ENCODE results near the gene WDR76.

The WDR76 gene

DNA sequence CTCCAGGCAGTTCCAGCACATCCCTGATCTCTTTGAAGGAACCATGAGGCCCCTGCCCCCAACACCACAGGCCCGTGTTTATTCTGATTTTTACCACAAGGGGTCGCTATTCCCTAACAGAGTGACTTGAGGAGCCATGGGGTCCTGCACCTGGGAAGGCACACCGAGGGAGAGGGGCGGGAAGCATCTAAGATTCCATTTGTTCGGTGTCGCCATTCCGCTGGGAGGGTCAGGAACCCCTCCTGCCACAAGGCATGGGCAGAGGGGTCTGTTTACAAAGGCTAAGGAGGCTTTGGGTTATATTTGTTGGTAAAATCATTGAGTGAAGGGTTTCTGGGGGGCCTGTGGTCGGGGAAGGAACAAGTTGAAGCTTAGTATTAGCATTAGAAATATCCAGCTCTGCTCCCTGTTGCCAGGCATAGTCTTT lies 77.1 kb downstream of the WDR76 start:
- Mint-ChIP-seq H3K27me3 (no peaks in the 10 kb centered on the region), H3K4me1 (peaks cover 3% of the 10 kb centered on the region), H3K4me3 (no peak overlapping the region), H3K27ac (no peak overlapping the region), H3K9me3 (no peaks in the 10 kb centered on the region), H3K36me3 (ENCODE audit: low read depth) (no peaks in the 10 kb centered on the region)
- ATAC-seq (peak; percentile 70), DNase-seq (peak; percentile 65)

DNA sequence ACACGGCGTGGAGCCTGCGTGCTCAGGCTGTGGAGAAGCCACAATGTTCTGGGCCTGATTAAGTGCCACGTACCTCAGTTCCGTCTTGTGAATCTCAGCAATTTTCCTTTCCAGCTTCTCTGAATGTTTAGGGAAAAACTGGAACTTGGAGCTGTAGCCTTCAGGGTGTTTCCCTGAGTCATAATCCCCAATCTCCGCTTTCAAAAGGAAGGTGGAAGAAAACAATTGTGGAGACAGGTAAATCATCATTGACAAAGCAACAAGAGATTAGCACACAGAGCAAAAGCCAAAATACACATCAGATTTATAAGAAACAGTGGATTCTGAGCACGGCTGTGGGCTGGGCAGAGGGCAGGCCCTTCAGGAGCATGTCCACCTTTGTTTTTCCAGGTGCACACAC lies 79.0 kb downstream of the WDR76 start:
- Mint-ChIP-seq H3K27me3 (no peaks in the 10 kb centered on the region), H3K36me3 (ENCODE audit: low read depth) (no peaks in the 10 kb centered on the region)

DNA sequence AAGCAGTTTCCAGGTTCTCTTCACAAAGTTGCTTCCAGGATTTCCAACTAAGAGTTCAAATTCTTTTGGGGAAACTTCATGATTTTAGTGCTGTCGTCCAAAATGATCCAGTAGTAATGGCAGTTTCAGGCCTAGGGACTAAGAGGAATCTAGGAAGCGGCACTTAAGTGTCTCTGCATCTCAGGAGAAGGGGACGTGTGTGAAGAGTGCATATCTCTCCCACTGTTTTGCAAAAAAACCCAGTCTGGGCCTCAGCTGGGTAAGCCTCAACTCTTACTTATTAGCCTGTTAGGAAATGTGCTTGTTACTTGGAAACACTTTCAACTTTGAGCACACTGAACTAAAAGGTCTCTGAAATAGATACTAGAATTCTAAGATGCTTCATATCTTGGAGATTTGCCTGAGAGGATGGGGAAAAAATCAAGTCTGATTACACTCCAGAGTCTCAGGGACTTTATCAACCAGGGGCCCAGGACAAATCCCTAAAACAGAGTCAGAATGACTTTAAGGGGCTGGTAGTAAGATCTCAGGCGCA lies 81.8 kb downstream of the WDR76 start:
- Mint-ChIP-seq H3K4me3 (no peak overlapping the region), H3K36me3 (ENCODE audit: low read depth) (no peaks in the 10 kb centered on the region), H3K4me1 (peaks cover 11% of the 10 kb centered on the region), H3K9me3 (no peaks in the 10 kb centered on the region), H3K27me3 (no peaks in the 10 kb centered on the region), H3K27ac (no peak overlapping the region)
- no peak for DNase-seq
- no peak for ATAC-seq

More for the DNA sequence above, 79.0 kb downstream of the WDR76 start:
- Mint-ChIP-seq H3K27ac (no peak overlapping the region), H3K4me1 (peaks cover 3% of the 10 kb centered on the region), H3K4me3 (no peak overlapping the region), H3K9me3 (no peaks in the 10 kb centered on the region)
- no peak for DNase-seq
- ATAC-seq: no peak

DNA sequence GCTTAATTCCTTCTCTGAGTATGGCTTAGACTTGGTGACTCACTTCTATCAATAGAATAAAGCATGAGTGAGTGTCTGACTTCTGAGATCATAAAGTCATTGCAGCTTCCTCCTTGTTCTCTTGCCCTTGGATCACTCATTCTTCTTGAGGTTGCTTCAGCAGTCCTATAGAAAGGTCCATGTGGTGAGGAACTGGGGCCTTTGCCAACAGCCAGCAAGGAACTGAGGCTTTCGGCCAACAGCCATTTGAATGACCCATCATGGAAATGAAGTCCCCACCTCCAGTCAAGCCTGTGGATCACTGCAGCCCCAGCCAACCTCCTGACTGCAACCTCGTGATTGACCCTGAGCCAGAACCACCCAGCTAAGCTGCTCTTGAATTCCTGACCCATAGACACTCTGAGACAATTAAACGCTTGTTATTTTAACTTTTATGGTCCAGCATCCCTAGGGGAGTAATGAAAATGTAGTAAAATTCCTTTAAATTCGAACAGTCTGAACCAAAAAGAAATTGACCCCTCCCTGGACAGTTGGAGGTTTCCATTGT lies 84.5 kb downstream of the WDR76 start:
- Mint-ChIP-seq H3K9me3 (no peaks in the 10 kb centered on the region), H3K36me3 (ENCODE audit: low read depth) (no peaks in the 10 kb centered on the region), H3K4me3 (no peak overlapping the region), H3K27me3 (no peaks in the 10 kb centered on the region), H3K27ac (peak overlapping the region; percentile 13), H3K4me1 (peaks cover 9% of the 10 kb centered on the region)
- ATAC-seq: no peak
- DNase-seq: no peak

DNA sequence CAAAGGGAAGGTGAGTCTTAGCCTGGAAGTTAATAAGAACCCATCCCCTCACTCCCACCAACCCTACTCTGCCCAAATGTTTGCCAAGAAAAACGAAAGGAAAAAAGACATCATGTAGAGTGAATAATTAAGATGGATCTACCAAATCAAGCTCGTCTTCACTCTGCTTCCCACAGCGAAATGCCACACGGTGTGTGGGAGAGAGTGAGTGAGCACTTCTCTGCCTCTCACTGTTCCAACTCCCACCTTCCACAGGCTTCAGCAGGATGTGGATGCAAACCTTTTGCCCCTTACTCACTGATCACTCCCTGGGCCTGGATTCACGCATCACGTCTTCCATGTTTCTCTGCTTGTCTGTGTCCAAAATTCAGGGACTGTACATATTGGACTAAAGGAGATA lies 85.4 kb downstream of the WDR76 start:
- no peak overlapping the region for H3K4me3 Mint-ChIP-seq

DNA sequence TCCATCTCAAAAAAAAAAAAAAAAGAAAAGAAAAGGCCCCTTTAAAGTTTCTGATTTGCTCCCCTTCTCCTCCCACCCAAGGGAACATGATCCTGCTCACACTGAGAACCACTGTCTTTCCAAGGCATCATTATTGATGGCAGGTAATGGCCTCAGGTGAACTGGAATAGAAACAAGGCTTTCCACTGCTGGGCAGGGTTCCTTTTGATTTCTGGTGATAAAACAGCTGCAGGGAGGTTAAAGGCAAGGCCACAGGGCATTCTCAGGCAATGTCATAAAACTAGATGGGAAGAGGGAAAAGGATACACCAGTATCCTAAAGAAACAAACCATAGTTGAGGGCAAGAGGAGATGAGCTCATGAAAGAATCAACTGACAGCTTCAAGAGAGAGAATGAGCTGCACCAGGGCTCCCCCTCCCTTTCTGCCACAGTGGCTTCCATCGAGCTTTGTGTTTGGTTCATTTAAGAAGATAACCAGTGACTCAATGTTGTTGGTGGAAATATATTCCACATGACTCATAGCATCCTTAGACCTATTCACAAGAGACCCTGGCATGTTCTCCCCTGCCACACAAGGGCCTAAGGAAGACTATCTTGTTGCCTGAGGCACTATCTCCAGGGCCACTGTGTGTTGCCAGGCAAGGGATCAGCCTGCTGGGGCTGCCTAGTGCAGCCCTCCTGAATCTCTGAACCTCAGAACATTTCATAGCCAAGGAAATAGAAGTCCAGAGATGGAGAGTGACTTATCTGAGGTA lies 86.4 kb downstream of the WDR76 start:
- Mint-ChIP-seq H3K27ac (no peak overlapping the region), H3K4me1 (peaks cover 9% of the 10 kb centered on the region), H3K27me3 (no peaks in the 10 kb centered on the region), H3K4me3 (no peak overlapping the region), H3K9me3 (no peaks in the 10 kb centered on the region), H3K36me3 (ENCODE audit: low read depth) (no peaks in the 10 kb centered on the region)
- peak; percentile 87 for ATAC-seq
- no peak for DNase-seq

More for the DNA sequence above, 85.4 kb downstream of the WDR76 start:
- no peak for DNase-seq
- H3K27me3 Mint-ChIP-seq: no peaks in the 10 kb centered on the region
- H3K36me3 Mint-ChIP-seq (ENCODE audit: low read depth): no peaks in the 10 kb centered on the region
- no peak overlapping the region for H3K27ac Mint-ChIP-seq
- H3K9me3 Mint-ChIP-seq: no peaks in the 10 kb centered on the region
- no peak for ATAC-seq
- peaks cover 9% of the 10 kb centered on the region for H3K4me1 Mint-ChIP-seq

DNA sequence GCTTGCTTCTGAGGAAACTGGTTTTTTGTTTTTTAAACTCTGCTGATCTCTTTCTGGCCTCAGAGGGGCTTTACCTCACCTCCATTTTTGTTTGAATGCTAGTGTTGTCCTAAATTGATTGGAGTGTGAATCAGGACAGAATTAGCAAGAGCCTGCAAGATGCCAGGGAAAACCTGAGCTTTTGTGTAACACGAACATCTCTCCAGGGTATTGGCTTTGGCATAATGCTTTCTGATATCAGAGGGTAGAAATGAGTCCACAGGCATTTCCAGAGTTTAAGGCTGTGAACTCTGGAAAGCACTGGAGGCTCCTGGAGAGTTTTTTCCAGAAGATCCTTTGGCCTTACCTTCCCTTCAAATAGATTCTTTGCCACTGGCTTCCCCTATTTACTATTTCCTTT lies 87.1 kb downstream of the WDR76 start:
- Mint-ChIP-seq H3K36me3 (ENCODE audit: low read depth) (no peaks in the 10 kb centered on the region), H3K27me3 (peaks cover 3% of the 10 kb centered on the region), H3K4me1 (peaks cover 9% of the 10 kb centered on the region), H3K4me3 (no peak overlapping the region), H3K27ac (no peak overlapping the region), H3K9me3 (no peaks in the 10 kb centered on the region)
- no peak for DNase-seq
- no peak for ATAC-seq

DNA sequence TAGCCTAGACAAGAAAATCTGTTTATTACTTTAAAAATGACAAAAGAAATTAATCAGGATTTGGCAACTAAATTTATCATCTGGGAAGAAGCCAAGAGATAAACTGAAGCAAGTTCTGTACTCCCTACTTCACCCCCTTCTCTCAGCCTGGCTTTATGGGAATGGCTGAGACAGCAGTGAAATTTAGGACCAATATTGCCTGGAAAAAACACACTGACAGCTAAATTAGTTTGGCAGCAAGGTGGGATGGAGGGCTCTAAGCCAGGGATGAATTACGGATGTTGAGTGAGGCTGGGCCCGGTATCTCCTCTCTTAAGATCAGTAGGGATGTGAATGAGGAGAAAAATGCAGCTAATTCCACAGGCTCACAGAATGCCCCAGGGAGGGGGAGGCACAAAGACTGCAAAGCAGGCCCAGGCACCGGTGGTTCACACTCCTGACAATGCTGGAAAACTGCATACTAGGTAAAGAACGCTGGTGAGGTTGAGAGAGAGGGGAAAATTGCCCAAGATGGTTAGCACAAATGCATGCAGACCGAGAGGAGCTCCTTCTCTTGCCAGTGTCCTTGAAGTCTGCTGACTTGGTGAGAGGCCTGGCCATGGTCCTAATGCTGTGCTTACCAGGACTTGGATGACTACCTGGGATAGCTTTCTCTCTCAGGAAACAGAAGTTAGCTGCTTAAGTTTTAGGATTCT lies 89.0 kb downstream of the WDR76 start:
- peaks cover 5% of the 10 kb centered on the region for H3K27me3 Mint-ChIP-seq
- H3K27ac Mint-ChIP-seq: no peak overlapping the region
- H3K4me3 Mint-ChIP-seq: no peak overlapping the region
- ATAC-seq (no peak), DNase-seq (no peak)
- H3K4me1 Mint-ChIP-seq: peaks cover 9% of the 10 kb centered on the region
- no peaks in the 10 kb centered on the region for H3K9me3 Mint-ChIP-seq
- H3K36me3 Mint-ChIP-seq (ENCODE audit: low read depth): no peaks in the 10 kb centered on the region

DNA sequence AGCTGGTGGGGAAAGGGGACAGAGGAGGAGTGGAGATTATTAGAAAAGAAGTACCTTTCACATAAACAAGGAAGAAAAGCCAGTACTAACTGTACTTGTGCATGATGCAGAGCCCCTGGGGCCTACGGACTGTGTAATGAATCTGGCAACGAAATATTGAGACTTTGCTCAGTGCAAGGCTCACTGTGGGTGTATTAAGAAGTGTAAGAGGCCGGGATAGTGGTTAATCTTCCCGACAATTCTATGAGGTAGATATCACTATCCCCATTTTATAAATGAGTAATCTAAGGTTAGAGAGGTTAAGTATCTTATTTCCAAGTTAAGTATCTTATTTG lies 89.5 kb downstream of the WDR76 start:
- no peak overlapping the region for H3K27ac Mint-ChIP-seq

More for the DNA sequence above, 89.5 kb downstream of the WDR76 start:
- Mint-ChIP-seq H3K4me1 (peaks cover 9% of the 10 kb centered on the region), H3K9me3 (no peaks in the 10 kb centered on the region), H3K27me3 (peaks cover 5% of the 10 kb centered on the region), H3K36me3 (ENCODE audit: low read depth) (no peaks in the 10 kb centered on the region), H3K4me3 (no peak overlapping the region)
- ATAC-seq (no peak), DNase-seq (no peak)
